ENCODE measurements around the gene ARMCX2. TPM values are rescaled to one million over a fixed set of nuclear protein-coding genes. Genes with fewer than 3 reads are reported as not detected.

The ARMCX2 gene
- total RNA-seq, result 112 and 123 TPM in 2 replicates

DNA sequence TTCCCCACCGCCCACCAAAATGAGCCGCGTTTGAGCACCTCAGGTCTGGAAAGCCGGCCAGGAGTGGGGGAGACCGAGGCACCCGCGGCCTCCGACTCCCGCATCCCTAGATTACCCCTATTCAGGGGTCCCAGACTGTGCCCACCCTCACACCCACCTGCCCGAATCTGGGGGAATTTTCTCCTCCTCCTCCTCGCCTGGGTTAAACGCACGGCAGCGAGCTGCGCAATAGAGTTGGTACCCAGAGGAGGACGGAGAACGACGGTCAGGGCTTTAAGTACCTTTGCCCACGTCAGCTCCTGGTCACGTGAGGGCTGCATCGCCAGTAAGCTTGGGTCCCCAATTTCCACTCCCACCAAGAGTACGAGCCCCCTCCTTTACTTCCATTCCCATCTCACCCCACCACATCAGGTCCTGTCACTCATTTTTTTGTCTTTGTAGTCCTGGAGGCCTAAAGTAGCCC is at the start of gene ARMCX2:
TSS of gene ARMCX2 (minus strand) at position 250 of the 463 bp plus-strand sequence. CDS start 2,262 bp downstream, outside the sequence.

GRCh38 chrX:101617211-101618191 is 42.1 kb downstream of the ARMCX2 start, which contains the start of gene ARMCX6:
Gene ARMCX6 (minus strand): TSS chrX:101618000. CDS start chrX:101616620, 1,380 bp downstream.

Other genes starting within 250 kb of the ARMCX2 start
- gene ARMCX4, start 174.4 kb downstream of the ARMCX2 start, total RNA-seq, result 5.4 and 6.8 TPM in 2 replicates
- 45.4 and 63.1 TPM in 2 replicates for gene ARMCX1, start 109.3 kb downstream of the ARMCX2 start, total RNA-seq
- gene ARMCX6, start 41.9 kb downstream of the ARMCX2 start, total RNA-seq, result 26.8 and 35.7 TPM in 2 replicates
- gene ARMCX3, start 36.7 kb downstream of the ARMCX2 start, total RNA-seq, result 89.3 and 113 TPM in 2 replicates